ENCODE data around the gene SAMD4B.
A peak's percentile ranks its signal among the peaks of the same experiment; 100 is the strongest.

Gene SAMD4B

GRCh38 chr19:39412100-39412866 is 70.1 kb downstream of the SAMD4B start, which contains the start of gene PLEKHG2:
Gene PLEKHG2 (plus strand): TSS chr19:39412669. CDS start chr19:39414087, 1,418 bp downstream.
- DNase-seq = peak; percentile 98

GRCh38 chr19:39412867-39413271 is 70.6 kb downstream of the SAMD4B start:
- no peak for DNase-seq

- peak; percentile 47 for DNase-seq
These were observed 71.2 kb downstream of the SAMD4B start for GRCh38 chr19:39413272-39413910.

GRCh38 chr19:39413911-39414608 is 71.8 kb downstream of the SAMD4B start:
- no peak for DNase-seq

GRCh38 chr19:39415111-39416046 is 73.2 kb downstream of the SAMD4B start:
- DNase-seq = no peak

GRCh38 chr19:39416152-39417120 is 74.2 kb downstream of the SAMD4B start:
- no peak for DNase-seq

- no peak for DNase-seq
These were observed 75.4 kb downstream of the SAMD4B start for GRCh38 chr19:39417463-39418181.

- no peak for DNase-seq
These were observed 76.8 kb downstream of the SAMD4B start for GRCh38 chr19:39419003-39419402.

GRCh38 chr19:39420769-39421168 is 78.5 kb downstream of the SAMD4B start:
- DNase-seq = no peak

- DNase-seq = no peak
These were observed 79.8 kb downstream of the SAMD4B start for GRCh38 chr19:39422020-39422419.

GRCh38 chr19:39423258-39424086 is 81.3 kb downstream of the SAMD4B start:
- no peak for DNase-seq

- DNase-seq = no peak
These were observed 82.7 kb downstream of the SAMD4B start for GRCh38 chr19:39424934-39425333.

- DNase-seq = no peak
These were observed 83.5 kb downstream of the SAMD4B start for GRCh38 chr19:39425744-39426143.

- DNase-seq = no peak
These were observed 83.9 kb downstream of the SAMD4B start for GRCh38 chr19:39426170-39426569.

- no peak for DNase-seq
These were observed 85.5 kb downstream of the SAMD4B start for GRCh38 chr19:39427707-39428106.

- no peak for DNase-seq
These were observed 86.3 kb downstream of the SAMD4B start for GRCh38 chr19:39428283-39429112.

- peak; percentile 89 for DNase-seq
These were observed 88.7 kb downstream of the SAMD4B start for GRCh38 chr19:39430675-39431593.

GRCh38 chr19:39432677-39433025 is 90.4 kb downstream of the SAMD4B start:
- no peak for DNase-seq
